HG02610 (cell line): ENCODE measurements around the gene PRAME.
"Not testable (repeated sequence)": the region's sequence is repeated elsewhere in the genome, so short reads cannot be mapped to it uniquely, and the experiment has no call there.

Experiments used
- ATAC-seq: cut with Tn5 transposase; IDR thresholded peaks from one replicate; pipeline ENCODE4 v1.9.1; 2021; ENCODE audit warnings: mild to moderate bottlenecking, moderate library complexity; ENCODE audit not compliant: unreplicated experiment

PRAME gene

DNA sequence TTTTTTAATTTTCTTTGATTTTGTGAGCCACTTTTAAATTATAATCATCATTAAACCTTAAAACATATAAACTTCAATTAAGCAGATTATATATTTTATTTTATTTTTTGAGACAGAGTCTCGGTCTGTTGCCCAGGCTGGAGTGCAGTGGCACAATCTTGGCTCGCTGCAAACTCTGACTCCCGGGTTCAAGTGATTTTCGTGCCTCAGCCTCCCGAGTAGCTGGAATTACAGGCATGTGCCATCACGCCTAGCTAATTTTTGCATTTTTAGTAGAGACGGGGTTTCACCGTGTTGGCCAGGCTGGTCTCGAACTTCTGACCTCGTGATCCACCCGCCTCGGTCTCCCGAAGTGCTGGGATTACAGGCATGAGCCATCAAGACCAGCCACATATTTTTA is 22.5 kb upstream of the PRAME start:
- not testable (repeated sequence) for ATAC-seq

DNA sequence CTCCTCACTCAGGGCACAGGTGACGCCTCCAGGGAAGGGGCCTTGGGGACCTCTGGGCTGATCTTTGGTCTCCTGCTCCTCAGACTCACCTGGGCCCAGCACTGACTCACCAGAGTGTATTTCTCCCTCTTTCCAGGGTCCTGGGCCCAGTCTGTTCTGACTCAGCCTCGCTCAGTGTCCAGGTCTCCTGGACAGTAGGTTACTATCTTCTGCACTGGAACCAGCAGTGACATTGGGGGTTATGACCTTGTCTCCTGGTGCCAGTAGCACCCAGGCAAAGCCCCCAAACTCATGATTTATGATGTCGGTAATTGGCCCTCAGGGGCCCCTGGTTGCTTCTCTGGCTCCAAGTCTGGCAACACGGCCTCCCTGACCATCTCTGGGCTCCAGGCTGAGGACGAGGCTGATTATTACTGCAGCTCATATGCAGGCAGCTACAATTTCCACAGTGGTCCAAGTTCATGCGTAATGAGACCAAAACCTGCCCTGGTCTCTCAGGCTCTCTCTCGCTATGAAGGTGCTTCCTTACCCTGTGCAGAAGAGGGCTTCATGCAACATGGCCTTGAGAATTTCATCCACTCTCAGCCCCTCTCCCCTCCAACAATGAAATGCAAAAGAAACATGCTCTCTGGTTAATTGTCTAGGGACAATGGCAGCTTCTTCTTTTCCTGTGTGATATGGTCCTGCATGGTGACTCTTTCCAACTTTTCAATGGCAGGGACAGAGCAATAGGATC is 21.0 kb upstream of the PRAME start:
- no peak for ATAC-seq

DNA sequence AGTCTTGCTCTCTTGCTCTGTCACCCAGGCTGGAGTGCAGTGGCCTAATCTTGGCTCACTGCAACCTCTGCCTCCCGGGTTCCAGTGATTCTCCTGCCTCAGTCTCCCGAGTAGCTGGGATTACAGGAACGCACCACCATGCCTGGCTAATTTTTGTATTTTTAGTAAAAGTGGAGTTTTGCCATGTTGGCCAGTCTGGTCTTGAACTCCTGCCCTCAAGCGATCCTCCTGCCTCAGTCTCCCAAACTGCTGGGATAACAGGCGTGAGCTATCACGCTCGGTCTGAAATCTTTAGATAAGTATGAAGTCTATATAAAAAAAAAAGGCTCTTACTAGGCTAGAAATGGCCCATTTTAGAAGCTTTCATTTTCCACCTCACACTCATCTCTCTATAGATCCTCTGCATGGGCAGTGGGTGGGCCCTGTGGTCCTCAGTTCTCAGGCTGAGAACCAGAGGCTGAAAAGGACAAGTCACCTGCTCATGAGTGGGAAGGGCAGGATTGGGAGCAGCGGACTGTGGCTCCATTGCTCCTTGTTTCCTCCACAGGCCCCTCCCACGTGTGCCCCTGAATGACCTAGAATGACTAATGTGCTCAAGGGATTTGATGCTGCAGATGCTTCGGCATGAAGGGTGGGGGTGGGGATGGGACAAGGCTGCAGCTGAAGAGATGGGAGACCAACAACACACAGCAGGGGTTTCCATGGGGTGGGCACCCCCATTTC is 19.8 kb upstream of the PRAME start:
- no peak for ATAC-seq

DNA sequence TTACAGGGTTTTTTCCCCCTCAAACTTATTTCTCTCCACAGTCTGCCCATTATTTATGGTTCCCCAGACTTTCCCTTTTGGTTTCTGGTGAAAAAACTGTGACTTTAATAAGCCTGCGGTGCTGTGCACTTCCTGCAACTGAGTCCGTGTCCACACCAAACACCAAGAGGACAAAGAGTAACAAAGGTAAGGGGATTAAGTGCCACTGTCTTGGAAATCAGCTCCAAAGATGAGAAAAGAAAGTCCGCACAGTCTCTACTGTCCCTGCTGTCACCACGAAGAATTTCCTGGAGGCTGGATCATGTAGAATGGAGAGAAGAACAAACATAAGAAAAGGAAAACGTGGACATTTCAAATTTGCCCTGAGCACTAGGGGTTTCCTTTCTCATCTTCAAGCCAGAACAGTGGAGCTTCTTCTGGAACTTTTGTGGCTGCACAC is 17.9 kb upstream of the PRAME start:
- no peak for ATAC-seq

DNA sequence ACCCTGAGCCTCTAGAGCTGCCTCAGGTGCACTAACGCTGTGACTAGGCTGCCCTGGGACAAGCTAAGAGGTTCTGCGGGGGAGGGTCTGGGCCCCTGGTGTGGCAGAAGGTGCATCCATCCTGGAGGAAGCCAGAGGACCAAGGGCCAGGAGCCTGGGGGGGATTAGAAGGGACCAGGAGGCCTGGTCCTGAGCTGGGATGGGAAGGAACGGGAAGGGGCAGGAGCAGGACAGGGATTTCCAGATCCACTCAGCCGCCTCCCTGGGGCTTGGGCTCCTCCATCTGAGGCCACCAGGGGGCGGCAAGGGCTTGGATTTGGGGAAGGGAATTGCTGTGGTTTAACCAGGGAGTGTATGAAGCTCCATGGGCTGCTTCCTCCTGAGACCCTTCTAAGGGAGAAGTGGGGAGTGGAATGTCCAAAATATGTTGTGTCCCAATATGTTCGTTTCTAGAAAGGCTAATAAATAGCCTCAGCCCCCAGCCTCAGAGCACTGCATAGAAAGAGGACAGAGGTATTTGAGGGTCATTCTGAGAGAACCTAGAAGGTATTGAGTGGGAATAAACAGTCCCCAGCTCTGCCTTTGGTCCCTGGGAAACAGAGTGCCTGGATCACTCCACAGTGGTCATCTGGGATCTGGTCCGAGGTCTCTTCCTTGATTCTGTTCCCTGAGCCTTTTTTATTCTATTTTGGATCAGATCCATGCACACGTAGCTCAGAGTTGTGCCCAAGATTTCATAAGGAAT is 17.4 kb upstream of the PRAME start:
- ATAC-seq = no peak

DNA sequence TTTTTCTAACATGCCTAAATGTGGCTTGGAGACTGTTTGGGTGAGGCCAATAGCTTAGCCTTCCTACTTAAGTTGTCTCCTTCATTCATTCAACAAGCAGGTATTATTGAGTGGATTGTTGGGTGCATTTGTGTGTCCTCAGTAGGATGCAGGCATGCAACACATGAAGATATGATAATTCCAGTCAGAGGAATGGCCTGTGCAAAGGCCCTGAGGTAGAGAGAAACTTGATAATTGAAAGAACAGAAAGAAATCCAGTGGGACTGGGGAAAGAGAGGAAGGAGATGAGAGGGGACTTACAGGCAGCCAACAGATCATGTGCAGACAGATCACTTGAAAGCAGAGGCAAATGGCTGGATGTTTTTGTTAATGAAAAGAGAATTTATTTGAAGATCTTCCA is 15.3 kb upstream of the PRAME start:
- ATAC-seq = no peak

DNA sequence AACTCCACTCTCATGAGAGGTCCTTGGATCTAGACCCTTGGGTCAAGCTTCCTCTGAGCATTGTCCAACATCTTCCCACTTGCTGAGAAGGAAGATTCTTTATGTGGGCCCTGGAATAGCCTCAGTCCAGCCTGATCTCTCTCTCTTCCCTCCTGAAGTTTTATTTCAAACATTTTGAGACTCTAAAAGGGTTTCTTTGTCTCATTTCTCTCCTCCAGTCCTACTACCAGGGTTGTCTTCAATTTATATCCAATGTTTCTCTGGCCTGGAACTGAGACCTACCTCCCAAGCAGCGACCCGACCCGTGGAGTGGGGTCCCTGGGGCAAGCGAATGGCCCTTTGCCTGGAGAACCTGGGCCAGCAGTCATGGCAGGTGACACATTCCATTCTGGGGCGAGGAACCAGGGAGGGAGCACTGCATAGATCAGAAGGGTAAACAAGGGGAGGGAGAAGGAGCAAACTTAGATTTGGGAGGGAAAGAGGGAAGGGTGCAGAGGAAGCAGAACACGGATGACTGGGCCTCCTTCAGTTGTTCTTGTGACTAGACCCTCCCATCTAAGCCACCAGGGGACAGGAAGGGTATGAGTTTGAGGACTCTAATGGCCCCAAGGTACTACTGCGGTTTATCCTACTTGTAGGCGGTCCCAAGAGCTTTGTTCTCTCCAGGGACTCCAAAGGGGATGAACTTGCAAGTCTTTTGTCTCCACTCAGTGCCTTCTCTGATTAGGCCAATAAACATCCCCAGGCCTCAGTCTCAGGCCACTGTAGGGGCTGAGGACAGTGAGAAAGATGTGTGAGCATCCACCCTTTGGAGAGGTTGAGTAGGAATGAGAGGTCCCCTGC is 14.2 kb upstream of the PRAME start:
- ATAC-seq = no peak

DNA sequence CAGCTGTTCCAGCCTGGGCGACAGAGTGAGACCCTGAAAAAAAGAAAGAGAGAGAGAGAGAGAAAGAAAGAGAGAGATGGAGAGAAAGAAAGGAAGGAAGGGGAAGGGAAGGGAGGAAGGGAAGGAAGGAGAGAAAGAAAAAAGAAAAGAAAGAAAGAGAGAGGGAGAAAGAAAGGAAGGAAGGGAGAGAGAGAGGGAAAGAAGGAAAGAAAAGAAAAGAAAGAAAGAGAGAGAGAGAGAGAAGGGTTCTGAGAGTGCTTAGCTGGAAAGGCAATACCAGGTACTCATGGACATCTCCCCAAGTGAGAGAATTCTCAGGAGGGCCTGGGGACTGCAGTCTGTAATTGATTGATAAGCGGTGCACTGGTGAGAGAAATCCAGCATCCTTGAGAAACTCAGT is 12.8 kb upstream of the PRAME start:
- ATAC-seq = no peak

DNA sequence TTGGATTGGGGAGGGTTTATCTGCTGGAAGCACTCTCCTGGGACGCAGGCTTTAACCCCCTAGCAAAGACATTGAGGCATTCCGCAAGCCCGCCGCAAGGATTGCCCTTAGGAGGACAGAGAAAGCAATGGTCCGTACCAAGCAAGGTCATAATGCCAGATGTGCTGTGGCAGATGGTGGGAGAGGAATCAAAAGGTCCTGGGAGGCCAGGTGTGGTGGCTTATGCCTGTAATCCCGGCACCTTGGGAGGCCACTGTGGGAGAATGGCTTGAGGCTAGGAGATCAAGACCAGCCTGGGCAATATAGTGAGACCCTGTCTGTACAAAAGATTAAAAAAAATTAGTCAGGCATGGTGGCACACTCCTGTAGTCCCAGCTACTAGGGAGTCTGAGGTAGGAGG is 12.4 kb upstream of the PRAME start:
- ATAC-seq = no peak

DNA sequence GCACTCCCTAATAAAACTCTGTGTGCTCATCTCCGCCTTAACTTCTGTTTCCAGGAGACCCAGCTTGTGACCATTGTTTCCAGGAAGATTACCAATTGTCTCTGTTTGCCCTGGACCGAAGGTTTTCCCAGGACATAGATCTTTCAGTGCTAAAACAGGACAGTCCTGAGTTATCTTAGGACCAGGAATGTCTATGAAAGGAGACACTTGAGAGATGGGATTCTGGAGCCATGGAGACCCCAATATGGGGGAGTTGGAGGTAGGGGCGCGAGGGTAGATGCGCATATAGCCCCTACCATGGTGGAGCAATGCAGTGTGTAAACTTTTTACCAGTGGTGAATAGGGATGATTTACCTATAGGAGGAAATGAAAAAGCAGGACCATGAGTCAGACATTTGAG is 10.2 kb upstream of the PRAME start:
- ATAC-seq = no peak

DNA sequence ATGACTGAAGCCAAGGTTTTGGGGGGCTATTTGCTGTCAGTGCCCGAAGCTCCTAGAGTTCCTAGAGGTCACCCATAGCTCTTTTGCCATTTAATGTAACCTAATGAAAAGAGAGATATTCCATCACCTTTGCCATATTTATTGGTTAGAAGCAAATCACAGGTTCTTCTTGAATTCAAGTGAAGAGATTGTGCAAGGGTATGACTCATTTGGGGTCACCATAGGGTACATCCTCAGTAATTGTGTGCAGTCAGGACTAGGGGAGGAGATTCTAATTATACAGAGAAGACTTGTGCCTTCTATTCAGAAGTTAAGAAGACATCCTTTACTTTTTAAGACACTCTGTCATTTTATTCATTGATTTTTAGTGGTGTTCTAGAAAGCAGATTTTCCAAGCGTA is 6.9 kb upstream of the PRAME start:
- no peak for ATAC-seq

DNA sequence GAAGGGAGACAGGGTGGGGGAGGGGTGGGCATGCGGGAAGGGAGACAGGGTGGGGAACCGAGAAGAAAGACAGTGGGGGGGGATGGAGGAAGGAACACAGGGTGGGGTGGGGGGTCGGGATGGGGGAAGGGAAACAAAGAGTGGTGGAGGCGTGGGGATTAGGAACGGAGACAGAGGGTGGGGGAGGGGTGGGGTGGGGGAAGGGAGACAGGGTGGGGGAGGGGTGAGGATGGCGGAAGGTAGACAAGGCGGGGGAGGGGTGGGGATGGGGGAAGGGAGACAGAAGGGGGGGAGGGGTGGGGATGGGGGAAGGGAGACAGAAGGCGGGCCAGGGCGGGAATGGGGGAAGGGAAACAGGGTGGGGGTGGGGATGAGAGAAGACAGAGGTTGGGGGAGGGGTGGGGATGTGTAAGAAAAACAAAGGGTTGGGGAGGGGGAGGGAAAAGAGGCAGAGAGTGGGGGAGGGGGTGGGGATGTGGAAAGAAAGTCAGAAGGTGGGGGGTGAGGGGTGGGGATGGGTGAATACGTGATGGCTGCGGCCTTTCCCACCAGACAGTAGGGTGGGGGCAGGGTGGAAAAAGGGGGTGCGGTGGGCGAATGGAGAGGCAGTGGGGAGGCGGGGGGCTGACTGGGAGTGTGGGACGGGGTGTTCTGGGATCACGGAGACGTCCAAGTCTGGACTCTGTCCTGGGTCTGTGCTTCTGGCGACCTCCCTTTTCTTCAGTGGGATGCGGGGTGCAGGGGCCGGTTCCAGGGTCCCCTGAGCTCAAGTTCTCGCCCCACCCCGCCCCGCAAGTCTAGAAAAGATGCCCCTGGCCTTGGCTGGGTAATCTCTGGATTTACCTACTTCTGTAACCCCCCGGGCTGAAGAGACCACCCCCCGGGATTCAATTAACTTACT is 744 bp downstream of the PRAME start:
- ATAC-seq = no peak

DNA sequence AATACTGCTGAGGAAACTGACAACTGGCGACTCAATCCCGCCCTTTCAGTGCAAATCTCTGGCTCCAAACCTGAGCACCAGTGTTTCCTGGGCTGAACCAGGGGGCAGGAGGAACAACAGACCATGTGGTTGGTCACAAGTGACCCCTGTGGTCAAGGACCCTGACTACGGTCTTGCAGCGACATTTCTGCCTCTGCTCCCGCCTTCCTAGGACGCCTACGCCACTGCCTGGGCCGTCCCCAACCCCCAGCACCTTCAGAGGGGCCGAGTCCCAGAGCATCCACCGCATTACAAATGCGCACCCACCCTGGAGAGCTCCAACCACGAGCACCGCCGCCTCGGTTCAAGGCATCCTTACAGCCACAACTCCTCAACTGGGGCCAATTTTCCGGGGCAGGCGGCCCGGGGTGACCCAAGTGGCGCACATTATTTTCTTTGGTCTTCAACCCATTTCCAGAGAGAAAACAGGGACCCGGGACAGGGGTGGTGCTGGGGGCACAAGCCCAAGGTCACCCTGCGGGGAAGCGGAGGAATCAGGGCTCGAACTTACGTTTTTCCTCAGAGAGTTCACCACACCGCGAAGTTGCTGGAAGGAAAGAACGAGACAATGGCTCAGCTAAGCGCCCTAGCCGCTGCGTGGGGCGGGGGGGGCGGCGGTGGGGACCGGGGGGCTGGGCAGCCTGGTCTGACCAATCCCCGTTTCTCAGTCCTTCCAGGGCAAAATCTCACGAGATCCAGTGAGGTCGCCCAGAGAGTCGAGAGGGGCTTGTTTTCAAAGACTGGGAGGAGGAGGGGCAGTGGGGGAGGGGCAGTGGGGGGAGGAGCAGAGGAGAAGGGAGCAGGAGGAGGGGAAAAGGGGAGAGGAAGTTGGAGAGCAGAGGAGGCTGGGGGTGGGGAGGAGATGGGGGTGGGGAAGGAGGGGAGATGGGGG is 1.8 kb downstream of the PRAME start:
- ATAC-seq = no peak

DNA sequence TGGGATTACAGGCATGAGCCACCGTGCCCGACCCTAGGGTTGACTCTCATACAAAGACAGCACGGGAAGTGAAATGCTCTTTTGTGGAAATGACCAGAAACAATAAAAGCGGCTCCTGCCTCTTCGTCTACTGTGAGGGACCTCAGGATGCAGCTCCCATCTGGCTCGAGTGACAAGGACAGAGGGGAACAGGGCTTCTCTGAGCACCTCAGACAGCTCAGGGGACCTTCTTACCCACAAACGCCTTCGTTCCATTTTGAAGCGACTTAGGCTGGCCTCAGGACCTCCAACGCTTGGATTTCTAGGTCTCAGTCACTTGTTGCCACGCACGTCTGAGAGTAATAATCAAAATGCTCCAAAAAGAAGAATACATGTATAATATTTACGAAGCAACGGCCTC is 2.5 kb downstream of the PRAME start:
- ATAC-seq = no peak

DNA sequence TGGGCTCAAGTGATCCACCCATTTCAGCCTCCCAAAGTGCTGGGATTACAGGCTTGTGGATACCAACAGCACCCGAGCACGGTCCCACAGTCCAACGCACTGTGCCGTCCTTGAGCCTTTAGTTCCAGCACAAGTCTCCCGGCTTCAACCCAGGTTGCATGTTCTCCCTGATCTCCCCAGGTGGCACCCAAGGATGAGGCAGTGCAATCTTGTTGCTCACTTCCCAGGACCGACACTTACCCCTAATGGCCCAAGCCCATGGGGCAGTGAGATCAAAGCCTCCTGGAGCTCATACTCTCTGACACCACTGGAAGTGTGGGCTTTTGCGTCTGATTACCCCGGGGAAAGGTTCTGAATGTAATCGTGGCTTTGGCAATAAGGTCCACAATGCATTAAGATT is 3.5 kb downstream of the PRAME start:
- no peak for ATAC-seq

DNA sequence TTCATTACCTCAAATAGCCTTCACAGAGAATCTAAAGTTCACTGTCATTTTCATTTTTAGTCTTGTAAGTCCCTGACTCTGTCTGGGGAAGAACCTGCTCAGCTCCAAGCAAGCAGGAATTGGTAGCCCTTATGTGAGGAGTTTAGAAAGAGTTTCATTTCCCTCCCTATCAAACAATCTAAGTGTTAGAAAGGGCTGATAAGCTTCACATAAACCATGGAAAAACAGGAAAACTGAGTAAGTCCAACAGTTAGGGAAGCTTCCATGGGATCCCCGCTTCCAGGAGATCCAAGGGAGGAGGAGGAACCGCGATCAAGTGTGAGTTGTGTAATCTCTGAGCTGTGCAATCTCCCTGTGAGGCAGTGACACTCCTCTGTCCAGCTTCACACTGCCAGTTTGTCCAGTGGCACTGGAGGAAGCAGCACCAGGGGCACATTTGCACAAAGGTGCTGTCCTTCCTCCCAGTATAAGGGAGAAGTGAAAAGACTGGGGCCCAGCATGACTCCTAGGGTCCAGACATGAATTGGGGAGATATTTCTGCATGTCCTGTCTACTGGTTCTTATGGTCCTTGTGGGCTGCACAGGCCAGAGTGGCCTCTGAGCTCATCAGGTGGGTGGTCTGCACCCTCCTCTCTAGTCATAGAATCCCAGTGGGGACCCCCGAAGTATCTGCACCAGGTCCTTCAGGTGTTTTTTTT is 4.3 kb downstream of the PRAME start:
- no peak for ATAC-seq

DNA sequence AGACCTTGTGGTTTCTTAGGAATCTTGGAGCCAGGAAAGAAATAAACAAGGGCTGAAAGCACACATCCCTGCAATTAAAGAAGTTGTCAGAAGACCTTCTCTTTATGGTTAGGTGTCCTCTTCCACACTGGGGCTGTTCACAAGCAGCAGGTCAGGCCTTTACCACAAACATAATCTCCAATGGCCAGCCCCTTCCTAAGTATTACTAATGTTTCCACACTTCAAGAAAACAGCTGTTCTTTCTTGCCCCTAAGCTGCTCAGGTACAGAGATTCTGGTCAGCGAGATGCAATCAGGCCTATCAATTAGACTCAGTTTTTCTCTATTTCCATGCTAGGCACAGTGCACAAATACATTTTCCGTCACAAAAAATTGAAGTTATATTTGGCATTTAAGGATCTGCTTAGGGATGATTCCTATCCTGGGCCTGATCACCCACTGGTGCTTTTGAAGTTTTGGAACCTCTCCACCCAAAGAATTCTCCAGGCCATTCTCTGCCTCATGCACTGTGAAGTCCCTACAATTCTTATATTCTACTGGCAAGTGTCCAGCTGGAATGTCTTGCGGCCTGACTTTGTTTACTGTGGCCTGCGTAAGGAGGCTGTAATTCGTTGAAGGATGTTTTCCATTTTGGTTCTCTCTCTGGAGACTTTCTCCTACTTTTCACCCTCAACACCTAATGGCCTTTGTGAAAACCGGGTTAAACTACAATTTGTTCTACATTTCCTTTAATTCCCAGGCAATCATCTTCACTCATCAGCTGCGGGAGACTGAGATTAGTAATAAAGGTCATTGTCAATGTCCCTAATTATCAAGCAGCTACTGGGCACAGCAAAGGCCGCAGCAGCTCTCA is 5.1 kb downstream of the PRAME start:
- no peak for ATAC-seq
